Right lobe of liver (tissue), 6 donors: ENCODE data around the gene PIK3C2G. TPM values are rescaled to one million over a fixed set of nuclear protein-coding genes. Genes with fewer than 3 reads are reported as not detected.
A peak's percentile ranks its signal among the peaks of the same experiment; 100 is the strongest.

Experiments used
- ATAC-seq, 4 donors: fragments of 200-7000 bp; cut with Tn5 transposase; one replicate each; pipeline ENCODE4 v1.9.1; 2020; ENCODE audit warnings: mild to moderate bottlenecking in 4 of 4, moderate library complexity in 4 of 4
- DNase-seq, 3 donors: peaks; one replicate each; pipeline ENCODE4 v3.0.0-alpha.2; 2020
- H3K27ac ChIP-seq, 3 donors: fragments of 200-600 bp; one replicate each; pipeline ENCODE4 v1.8.0; 2022
- H3K27me3 ChIP-seq, 2 donors: fragments of 200-600 bp; one replicate each; pipeline ENCODE4 v1.8.0; 2022
- H3K36me3 ChIP-seq, 4 donors: fragments of 200-600 bp; sonication (generic) in 1 of 4; one replicate each; pipeline versions ENCODE4 v1.5.1 to v1.8.0; 2017 to 2022; ENCODE audit warnings: control low read depth in 1 of 4
- H3K4me1 ChIP-seq, 4 donors: fragments of 200-600 bp; sonication (generic) in 1 of 4; one replicate each; pipeline versions ENCODE4 v1.5.1 to v1.8.0; 2017 to 2022; ENCODE audit warnings: control low read depth in 1 of 4
- H3K4me3 ChIP-seq, 3 donors: fragments of 200-600 bp; one replicate each; pipeline ENCODE4 v1.8.0; 2022
- H3K9me3 ChIP-seq, 4 donors: fragments of 200-600 bp; sonication (generic) in 1 of 4; one replicate each; pipeline versions ENCODE4 v1.5.1 to v1.8.0; 2017 to 2022; ENCODE audit warnings: control low read depth in 1 of 4
- POLR2A ChIP-seq: fragments of 450-650 bp; IDR thresholded peaks from one replicate; pipeline ENCODE4 v1.6.1; 2017; ENCODE audit warnings: antibody characterized with exemption, mild to moderate bottlenecking
- WGBS: methylation state at CpG from one replicate; pipeline ENCODE4 v1.1.6; 2018; ENCODE audit warnings: low coverage, low lambda C conversion rate; ENCODE audit not compliant: insufficient coverage; ENCODE audit errors: missing lambda C conversion rate; 5-methylcytosine and 5-hydroxymethylcytosine counted together
- intact Hi-C, 2 donors: fragments of 100-400 bp; cut with DNase I; formaldehyde crosslinking; loops; one replicate each; pipeline versions ENCODE4 v1.11.2 to v1.14.1; 2022
- total RNA-seq, 6 experiments: library from RNA; depleted of rRNA in 2 of 6; stranded (reverse); fragments of >200 nt in 2 of 6; fragmentation: NEBNext Ultra II Directional in 3 of 6; extraction: Animal tissue kit (Norgen Biotek cat#: 25700) in 3 of 6; gene quantifications; one replicate each; pipeline versions ENCODE4 v1.1.0 to v1.2.4, GENCODE V29; 2016 to 2023
- TF ChIP-seq, protein P1 (sequence below), 4 donors: fragments of 200-600 bp in 3 of 4; fragments of 450-650 bp in 1 of 4; IDR thresholded peaks; one replicate each; pipeline versions ENCODE4 v1.5.1 to v1.8.0; 2016 to 2022; ENCODE audit warnings: antibody characterized with exemption in 4 of 4, mild to moderate bottlenecking in 2 of 4
- donor health status: DM: no; HTN: yes; CAD: no.
- donor health status: DM: no; HTN: no; CAD: no.
- donor health status: DM: no; HTN: no; CAD: no.
- donor health status: DM: no; HTN: yes; CAD: no.
- donor health status: DM: no; HTN: yes; CAD: no.

The PIK3C2G gene
- total RNA-seq, 6 experiments from 2014 or later: 12.5 to 30.5 (median 24.8) TPM

DNA sequence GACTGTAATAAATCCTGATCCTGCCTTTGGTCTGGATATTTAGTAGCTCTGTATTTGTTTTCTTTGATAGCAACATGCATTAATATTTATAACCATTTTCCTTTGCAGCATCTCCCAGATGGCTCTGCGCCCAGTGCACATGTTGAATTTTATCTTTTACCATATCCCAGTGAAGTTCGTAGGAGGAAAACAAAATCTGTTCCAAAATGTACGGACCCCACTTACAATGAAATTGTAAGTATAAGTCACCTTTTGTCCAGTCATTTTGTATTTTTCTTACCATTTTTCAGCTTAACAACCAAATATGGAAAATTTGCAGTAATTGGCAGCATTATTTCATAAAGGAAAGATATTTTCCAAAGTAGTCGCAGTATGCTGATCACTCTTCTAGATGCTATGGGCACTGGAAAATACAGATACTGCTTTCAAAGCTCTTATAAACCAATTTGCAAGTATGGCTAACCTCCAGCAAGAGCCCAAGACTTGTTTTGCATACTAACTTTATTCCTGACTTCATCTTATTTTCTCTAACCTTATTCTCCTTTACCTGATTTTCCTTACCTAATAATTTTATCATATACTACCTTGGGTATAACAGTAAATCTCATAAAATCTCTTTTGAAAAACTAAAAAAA is 379.1 kb downstream of the PIK3C2G start:
- no peaks in the 10 kb centered on the region for H3K27me3 ChIP-seq
- DNase-seq: no peak
- 75% methylated on average over 4 of the region's 4 CpGs for WGBS

DNA sequence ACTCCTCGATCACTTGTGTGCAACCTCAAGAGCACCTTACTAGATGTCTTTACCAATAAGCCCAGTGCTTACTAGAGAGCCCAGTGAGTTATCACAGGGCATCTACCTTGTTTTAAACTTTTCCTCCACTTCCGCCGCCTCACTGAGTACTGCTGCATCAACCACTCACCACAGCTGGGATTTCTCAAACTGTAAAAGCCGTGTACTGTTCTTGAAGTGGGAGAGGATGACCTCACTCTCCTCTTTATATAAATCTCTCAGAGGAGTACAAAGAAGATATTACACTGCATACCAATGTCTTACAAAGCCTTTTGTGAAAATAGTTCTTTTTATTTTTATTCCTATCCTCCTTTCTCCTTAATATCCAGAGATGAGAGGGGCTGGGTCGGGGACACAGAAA is 382.4 kb downstream of the PIK3C2G start:
- Histone ChIP-seq H3K36me3 (peaks cover 0 to 4% (median 0%) of the 10 kb centered on the region in 4 donors), H3K4me1 (no peaks in the 10 kb centered on the region), H3K27me3 (no peaks in the 10 kb centered on the region), H3K27ac (no peak overlapping the region), H3K9me3 (no peaks in the 10 kb centered on the region), H3K4me3 (no peak overlapping the region)
- intact Hi-C loops: no loop called here
- TF ChIP-seq POLR2A: no peak
- TF ChIP-seq, protein P1, sequence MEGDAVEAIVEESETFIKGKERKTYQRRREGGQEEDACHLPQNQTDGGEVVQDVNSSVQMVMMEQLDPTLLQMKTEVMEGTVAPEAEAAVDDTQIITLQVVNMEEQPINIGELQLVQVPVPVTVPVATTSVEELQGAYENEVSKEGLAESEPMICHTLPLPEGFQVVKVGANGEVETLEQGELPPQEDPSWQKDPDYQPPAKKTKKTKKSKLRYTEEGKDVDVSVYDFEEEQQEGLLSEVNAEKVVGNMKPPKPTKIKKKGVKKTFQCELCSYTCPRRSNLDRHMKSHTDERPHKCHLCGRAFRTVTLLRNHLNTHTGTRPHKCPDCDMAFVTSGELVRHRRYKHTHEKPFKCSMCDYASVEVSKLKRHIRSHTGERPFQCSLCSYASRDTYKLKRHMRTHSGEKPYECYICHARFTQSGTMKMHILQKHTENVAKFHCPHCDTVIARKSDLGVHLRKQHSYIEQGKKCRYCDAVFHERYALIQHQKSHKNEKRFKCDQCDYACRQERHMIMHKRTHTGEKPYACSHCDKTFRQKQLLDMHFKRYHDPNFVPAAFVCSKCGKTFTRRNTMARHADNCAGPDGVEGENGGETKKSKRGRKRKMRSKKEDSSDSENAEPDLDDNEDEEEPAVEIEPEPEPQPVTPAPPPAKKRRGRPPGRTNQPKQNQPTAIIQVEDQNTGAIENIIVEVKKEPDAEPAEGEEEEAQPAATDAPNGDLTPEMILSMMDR (IDR thresholded peaks at IDR 0.05): no peak
- WGBS: 83% methylated on average over 3 of the region's 5 CpGs
- ATAC-seq (no peak), DNase-seq (no peak)

More for the DNA sequence above, 379.1 kb downstream of the PIK3C2G start:
- no peak for ATAC-seq
- no peaks in the 10 kb centered on the region for H3K9me3 ChIP-seq
- no peak overlapping the region for H3K27ac ChIP-seq
- H3K4me1 ChIP-seq: no peaks in the 10 kb centered on the region
- peaks cover 0 to 4% (median 0%) of the 10 kb centered on the region in 4 donors for H3K36me3 ChIP-seq
- H3K4me3 ChIP-seq: no peak overlapping the region
- intact Hi-C loops: no loop called here
- TF ChIP-seq, protein P1 (IDR thresholded peaks at IDR 0.05): no peak
- no peak for TF ChIP-seq POLR2A

DNA sequence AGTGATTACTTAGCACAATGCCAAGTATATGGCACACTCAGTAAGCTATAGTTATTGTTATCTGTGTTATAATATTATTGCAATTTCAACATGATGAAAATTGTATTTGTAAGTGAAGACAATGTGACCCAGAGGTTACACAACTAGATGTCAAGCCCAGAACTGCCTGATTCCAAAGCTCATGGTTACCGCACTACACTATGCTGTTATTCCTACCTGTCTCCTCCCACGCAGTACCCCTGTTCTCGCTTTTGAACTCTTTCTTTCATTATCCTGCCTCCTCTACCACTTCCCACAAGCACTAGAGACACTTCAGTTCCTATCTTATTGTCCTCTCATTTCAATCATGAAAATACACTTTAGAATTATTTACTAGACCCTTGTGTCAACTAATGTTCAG is 383.2 kb downstream of the PIK3C2G start:
- ATAC-seq (peak in 3 of 4 donors; percentile 86 to 96 (median 95)), DNase-seq (no peak)
- TF ChIP-seq, protein P1 (IDR thresholded peaks at IDR 0.05): no peak
- TF ChIP-seq POLR2A: no peak
- Histone ChIP-seq H3K9me3 (no peaks in the 10 kb centered on the region), H3K27ac (no peak overlapping the region), H3K4me3 (no peak overlapping the region), H3K27me3 (no peaks in the 10 kb centered on the region), H3K36me3 (peaks cover 0 to 4% (median 0%) of the 10 kb centered on the region in 4 donors), H3K4me1 (no peaks in the 10 kb centered on the region)
- WGBS: 58% methylated on average over 2 of the region's 3 CpGs
- intact Hi-C loops: no loop called here

DNA sequence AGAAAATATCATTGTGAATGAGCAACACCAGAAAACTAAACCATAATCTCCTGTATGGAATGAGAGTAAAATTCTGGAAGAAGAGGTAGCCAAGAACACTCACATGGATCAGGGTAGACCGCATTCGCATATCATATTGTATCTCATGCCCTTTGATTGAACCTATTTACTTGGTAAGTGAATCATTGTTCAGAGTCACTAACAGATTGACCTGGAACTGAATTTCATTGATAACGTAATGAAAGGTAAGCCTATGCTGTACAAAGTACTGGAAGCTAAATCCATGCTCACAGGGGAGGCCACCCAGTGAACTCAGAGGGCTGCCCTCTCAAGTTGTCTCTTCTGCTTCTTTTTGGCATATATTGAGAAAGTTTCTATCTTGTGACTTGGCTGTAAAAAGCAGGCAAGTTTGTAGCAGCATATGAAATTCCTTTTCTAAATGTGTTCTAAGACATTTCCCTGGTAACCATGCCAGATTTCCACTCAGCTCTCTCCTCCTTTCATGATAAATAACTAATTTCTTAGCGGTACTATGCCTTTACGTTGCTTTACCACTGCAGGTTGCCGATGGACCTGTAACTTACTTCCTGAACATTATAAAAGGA is 385.1 kb downstream of the PIK3C2G start:
- Histone ChIP-seq H3K27ac (peak overlapping the region in 1 of 3 donors; percentile 19), H3K27me3 (no peaks in the 10 kb centered on the region), H3K9me3 (no peaks in the 10 kb centered on the region), H3K36me3 (no peaks in the 10 kb centered on the region), H3K4me1 (no peaks in the 10 kb centered on the region), H3K4me3 (no peak overlapping the region)
- WGBS: 82% methylated on average over 6 of the region's 6 CpGs
- TF ChIP-seq, protein P1 (IDR thresholded peaks at IDR 0.05): no peak
- no peak for TF ChIP-seq POLR2A
- ATAC-seq (peak in 3 of 4 donors; percentile 65 to 88 (median 74)), DNase-seq (no peak)
- intact Hi-C loops: no loop called here
